Skeletal muscle satellite cell (primary cell): Measurements from ENCODE around the gene CARD16.
"Not testable (repeated sequence)": the region's sequence is repeated elsewhere in the genome, so short reads cannot be mapped to it uniquely, and the experiment has no call there.

Experiments used
- H3K27me3 ChIP-seq: 2 replicates; pipeline ENCODE4 v1.7.0; 2013; ENCODE audit warnings: low read length; ENCODE audit not compliant: control insufficient read depth, insufficient read depth
- H3K36me3 ChIP-seq: 2 replicates; pipeline ENCODE4 v1.7.0; 2013; ENCODE audit warnings: mild to moderate bottlenecking, control low read depth, low read length; ENCODE audit not compliant: insufficient read depth
- H3K4me1 ChIP-seq: 2 replicates; pipeline ENCODE4 v1.7.0; 2013; ENCODE audit warnings: low read length; ENCODE audit not compliant: control insufficient read depth, insufficient read depth
- H3K4me2 ChIP-seq: 2 replicates; pipeline ENCODE4 v1.7.0; 2013; ENCODE audit warnings: mild to moderate bottlenecking, low read length
- H3K4me3 ChIP-seq: 2 replicates; pipeline ENCODE4 v1.7.0; 2013; ENCODE audit warnings: low read length
- H3K9ac ChIP-seq: 2 replicates; pipeline ENCODE4 v1.7.0; 2013; ENCODE audit warnings: mild to moderate bottlenecking, low read depth, low read length, moderate library complexity
- H3K9me3 ChIP-seq: replicated peaks from 2 replicates; pipeline ENCODE4 v1.7.0; 2013; ENCODE audit warnings: mild to moderate bottlenecking, control low read depth, low read length

Gene CARD16

GRCh38 chr11:105071089-105071732, 26.1 kb upstream of the CARD16 start:
- Histone ChIP-seq H3K9ac (no peak overlapping the region), H3K4me3 (no peak overlapping the region), H3K4me2 (no peak overlapping the region), H3K36me3 (no peaks in the 10 kb centered on the region), H3K9me3 (no peaks in the 10 kb centered on the region), H3K27me3 (no peaks in the 10 kb centered on the region), H3K4me1 (no peaks in the 10 kb centered on the region)

GRCh38 chr11:105070306-105070705, 25.2 kb upstream of the CARD16 start:
- Histone ChIP-seq H3K36me3 (no peaks in the 10 kb centered on the region), H3K4me3 (no peak overlapping the region), H3K4me1 (no peaks in the 10 kb centered on the region), H3K27me3 (no peaks in the 10 kb centered on the region), H3K9me3 (no peaks in the 10 kb centered on the region), H3K9ac (no peak overlapping the region), H3K4me2 (no peak overlapping the region)

- not testable (repeated sequence) for H3K4me3 ChIP-seq, H3K4me1 ChIP-seq, H3K4me2 ChIP-seq, H3K9me3 ChIP-seq, H3K27me3 ChIP-seq, H3K9ac ChIP-seq, H3K36me3 ChIP-seq
Measured at GRCh38 chr11:105069749-105070148, 24.6 kb upstream of the CARD16 start.

GRCh38 chr11:105063245-105063941, 18.3 kb upstream of the CARD16 start:
- not testable (repeated sequence) for H3K4me1 ChIP-seq, H3K4me2 ChIP-seq, H3K4me3 ChIP-seq, H3K9me3 ChIP-seq, H3K9ac ChIP-seq, H3K27me3 ChIP-seq, H3K36me3 ChIP-seq

DNA sequence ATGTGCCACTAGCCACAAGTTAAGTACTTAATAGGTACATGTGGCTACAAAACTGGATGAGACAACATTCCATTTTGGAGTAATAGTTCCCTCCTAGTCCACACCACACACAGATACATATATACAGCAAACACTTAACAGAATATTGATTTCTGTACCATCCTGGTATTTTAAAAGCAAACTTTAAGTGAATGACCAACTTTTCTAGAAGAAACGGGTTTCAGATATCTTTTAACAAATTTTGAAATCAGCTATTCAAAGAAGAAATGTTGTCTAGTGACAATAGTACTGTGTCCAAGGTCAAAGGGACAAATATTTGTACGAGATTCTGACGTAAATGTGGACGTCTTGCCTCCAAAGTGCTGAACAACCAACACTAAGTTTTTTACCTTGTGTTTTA, 12.3 kb upstream of the CARD16 start:
- H3K9me3 ChIP-seq, result no peaks in the 10 kb centered on the region
- no peaks in the 10 kb centered on the region for H3K36me3 ChIP-seq
- no peaks in the 10 kb centered on the region for H3K27me3 ChIP-seq
- no peak overlapping the region for H3K4me2 ChIP-seq
- no peaks in the 10 kb centered on the region for H3K4me1 ChIP-seq
- H3K4me3 ChIP-seq, result no peak overlapping the region
- H3K9ac ChIP-seq, result no peak overlapping the region

GRCh38 chr11:105056446-105056845, 11.3 kb upstream of the CARD16 start:
- no peaks in the 10 kb centered on the region for H3K9me3 ChIP-seq

DNA sequence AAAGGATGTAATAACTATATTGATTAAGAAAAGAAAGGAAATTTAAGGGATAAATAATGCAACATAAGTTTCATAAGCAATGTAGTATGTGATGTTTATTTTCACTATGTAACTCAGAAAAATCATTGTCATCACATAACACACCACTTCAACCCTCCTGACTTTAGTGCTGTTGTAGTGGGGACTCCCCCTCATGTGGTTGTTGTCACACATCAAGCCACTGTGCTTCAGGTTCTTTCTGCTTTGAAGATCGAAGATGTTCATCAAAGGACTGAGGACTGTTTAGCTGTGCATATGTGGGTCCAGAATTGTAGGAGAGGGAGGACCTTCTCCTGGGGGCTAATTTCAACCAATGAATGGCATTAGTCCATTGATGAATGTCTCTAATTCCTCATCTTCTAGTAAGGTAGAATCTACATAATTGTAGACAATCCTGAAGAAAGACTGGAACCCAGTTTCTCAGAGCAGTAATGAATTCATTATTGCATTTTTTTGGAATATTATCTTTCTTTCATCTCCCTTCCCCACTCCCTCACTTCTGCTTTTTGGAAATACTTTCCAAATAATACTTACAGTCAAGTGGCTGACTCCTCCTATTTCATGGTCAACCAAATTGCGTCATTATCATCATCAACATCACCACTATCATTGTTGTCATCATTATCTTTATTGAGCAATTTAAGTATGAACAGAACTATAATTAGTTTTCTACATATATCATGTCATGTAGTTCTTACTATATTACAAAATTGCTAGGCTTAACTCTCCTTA, 9.8 kb upstream of the CARD16 start:
- Histone ChIP-seq H3K4me2 (no peak overlapping the region), H3K9me3 (no peaks in the 10 kb centered on the region), H3K9ac (no peak overlapping the region), H3K4me3 (no peak overlapping the region), H3K4me1 (no peaks in the 10 kb centered on the region), H3K27me3 (no peaks in the 10 kb centered on the region), H3K36me3 (no peaks in the 10 kb centered on the region)

More at GRCh38 chr11:105056446-105056845, 11.3 kb upstream of the CARD16 start:
- Histone ChIP-seq H3K4me1 (no peaks in the 10 kb centered on the region), H3K27me3 (no peaks in the 10 kb centered on the region), H3K4me3 (no peak overlapping the region), H3K4me2 (no peak overlapping the region), H3K9ac (no peak overlapping the region), H3K36me3 (no peaks in the 10 kb centered on the region)

- H3K9me3 ChIP-seq, result no peaks in the 10 kb centered on the region
- H3K27me3 ChIP-seq, result no peaks in the 10 kb centered on the region
- no peak overlapping the region for H3K4me3 ChIP-seq
- H3K4me1 ChIP-seq, result no peaks in the 10 kb centered on the region
- H3K9ac ChIP-seq, result no peak overlapping the region
- H3K36me3 ChIP-seq, result no peaks in the 10 kb centered on the region
- H3K4me2 ChIP-seq, result no peak overlapping the region
Measured at GRCh38 chr11:105052487-105052886, 7.4 kb upstream of the CARD16 start.

- H3K4me3 ChIP-seq, result no peak overlapping the region
- no peaks in the 10 kb centered on the region for H3K27me3 ChIP-seq
- H3K4me2 ChIP-seq, result no peak overlapping the region
- no peaks in the 10 kb centered on the region for H3K36me3 ChIP-seq
- H3K9ac ChIP-seq, result no peak overlapping the region
- H3K4me1 ChIP-seq, result peaks cover 4% of the 10 kb centered on the region
- H3K9me3 ChIP-seq, result no peaks in the 10 kb centered on the region
Measured at GRCh38 chr11:105051559-105051958, 6.4 kb upstream of the CARD16 start.

DNA sequence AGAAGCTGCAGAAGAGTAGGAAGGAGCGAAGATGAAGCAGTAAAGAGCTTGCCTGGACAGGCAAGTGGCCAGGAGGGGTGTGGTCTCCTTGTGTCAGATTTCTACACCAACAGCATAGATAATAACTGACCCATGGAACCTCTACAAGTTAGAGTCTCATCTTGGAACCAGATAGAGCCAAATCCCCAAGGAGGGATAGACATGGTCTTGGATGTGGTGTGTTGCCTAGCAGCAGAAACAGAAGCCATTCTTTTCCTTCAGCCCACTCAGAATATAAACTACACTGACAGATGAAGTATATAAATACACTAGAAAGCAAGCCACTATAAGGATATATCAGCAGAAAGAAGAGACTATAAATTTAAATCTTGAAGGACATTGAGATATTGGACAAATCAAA, 4.3 kb upstream of the CARD16 start:
- Histone ChIP-seq H3K36me3 (no peaks in the 10 kb centered on the region), H3K4me2 (no peak overlapping the region), H3K27me3 (no peaks in the 10 kb centered on the region), H3K4me3 (no peak overlapping the region), H3K9me3 (no peaks in the 10 kb centered on the region), H3K4me1 (peaks cover 17% of the 10 kb centered on the region), H3K9ac (no peak overlapping the region)

GRCh38 chr11:105046898-105047579, 1.9 kb upstream of the CARD16 start:
- Histone ChIP-seq H3K4me3 (no peak overlapping the region), H3K9ac (no peak overlapping the region), H3K9me3 (no peaks in the 10 kb centered on the region), H3K4me2 (peak overlapping the region; percentile 32), H3K4me1 (peaks cover 17% of the 10 kb centered on the region), H3K36me3 (no peaks in the 10 kb centered on the region), H3K27me3 (no peaks in the 10 kb centered on the region)
